GM12874 (cell line): ENCODE measurements around the gene CDK19.

ENCODE experiments used
- CTCF ChIP-seq: IDR thresholded peaks from 2 replicates; pipeline ENCODE4 v1.5.1; 2011; ENCODE audit warnings: low read depth, mild to moderate bottlenecking, control low read depth, low read length, moderate library complexity; ENCODE audit not compliant: insufficient read depth

The CDK19 gene

GRCh38 chr6:110564703-110565421, 250.4 kb downstream of the CDK19 start:
- TF ChIP-seq CTCF = no peak

- no peak for TF ChIP-seq CTCF
Measured at GRCh38 chr6:110563711-110564110, 251.6 kb downstream of the CDK19 start.

DNA sequence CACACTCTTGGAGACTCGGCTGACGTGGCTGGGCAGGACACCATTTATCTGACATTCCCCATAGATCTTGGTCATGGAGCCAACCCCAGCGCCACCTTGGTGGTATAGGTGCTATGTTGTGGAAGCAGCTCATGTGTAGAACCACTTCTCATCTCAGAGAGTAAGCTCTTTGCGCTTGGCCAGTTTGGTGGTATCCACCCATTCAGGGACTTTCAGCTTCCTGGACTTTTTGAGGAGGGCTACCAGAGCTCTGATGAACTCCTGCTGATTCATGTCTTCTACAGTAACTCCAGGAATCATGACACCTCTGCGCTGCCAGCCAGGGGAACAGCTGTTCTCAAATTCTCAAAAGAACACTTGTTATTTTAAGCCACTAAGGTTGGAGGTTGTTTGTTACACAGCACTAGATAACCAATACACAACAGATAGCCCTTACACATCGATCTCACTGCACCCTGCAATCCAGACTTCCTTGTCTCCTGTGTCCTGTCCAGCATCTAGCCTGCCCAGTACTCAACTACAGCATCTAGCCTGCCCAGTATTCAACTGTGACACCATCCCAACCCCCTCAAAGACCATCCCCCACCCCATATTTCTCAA, 252.9 kb downstream of the CDK19 start:
- TF ChIP-seq CTCF = no peak

GRCh38 chr6:110561696-110562095, 253.6 kb downstream of the CDK19 start:
- TF ChIP-seq CTCF = no peak

GRCh38 chr6:110561008-110561396, 254.3 kb downstream of the CDK19 start:
- no peak for TF ChIP-seq CTCF

- TF ChIP-seq CTCF = no peak
Measured at GRCh38 chr6:110560239-110561007, 254.8 kb downstream of the CDK19 start.
